ENCODE measurements around the gene ARID4B. TPM values are rescaled to one million over a fixed set of nuclear protein-coding genes. Genes with fewer than 3 reads are reported as not detected.
"Not testable (repeated sequence)": the region's sequence is repeated elsewhere in the genome, so short reads cannot be mapped to it uniquely, and the experiment has no call there.

ARID4B gene
- polyA plus RNA-seq, 1 donor from 2014 or later, result 49.3 TPM

DNA sequence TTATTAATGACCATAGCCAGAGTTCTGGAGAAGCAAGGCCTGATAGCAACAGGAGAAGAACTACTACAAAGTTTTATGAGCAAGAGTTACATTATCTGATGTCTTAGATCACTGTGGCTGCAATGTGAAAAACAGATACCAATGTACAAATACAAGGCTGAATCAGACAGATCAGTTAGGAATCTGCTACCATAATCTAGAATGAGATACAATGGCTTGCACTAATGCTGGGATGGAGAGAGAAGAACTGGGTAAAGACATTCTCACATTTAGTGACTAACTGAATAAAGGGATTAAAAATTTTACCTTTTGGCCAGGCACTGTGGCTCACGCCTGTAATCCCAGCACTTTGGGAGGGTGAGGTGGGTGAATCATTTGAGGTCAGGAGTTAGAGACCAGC, 41.3 kb downstream of the ARID4B start:
- H2AFZ ChIP-seq (ENCODE audit: low read depth, low read length), result no peak overlapping the region
- H3K27me3 ChIP-seq (ENCODE audit: insufficient read depth, low read depth, low read length), result no peaks in the 10 kb centered on the region
- H4K20me1 ChIP-seq (ENCODE audit: insufficient read depth), result peaks cover 6% of the 10 kb centered on the region
- no peak overlapping the region for H3K27ac ChIP-seq (ENCODE audit: low read length)
- no peaks in the 10 kb centered on the region for H3K9me2 ChIP-seq (ENCODE audit: insufficient read depth, low read length)
- no peak overlapping the region for H3K4me3 ChIP-seq (ENCODE audit: low read length)
- H3K79me2 ChIP-seq (replicated peaks; ENCODE audit: insufficient read depth, low read length), result peaks cover 95% of the 10 kb centered on the region
- H3K9ac ChIP-seq (ENCODE audit: low read length), result no peak overlapping the region
- no peaks in the 10 kb centered on the region for H3K9me3 ChIP-seq (ENCODE audit: low read length)
- H3K4me2 ChIP-seq (ENCODE audit: low read length), result no peak overlapping the region
- H3F3A ChIP-seq (ENCODE audit: insufficient read depth, low read length, poor library complexity, severe bottlenecking), result no peaks in the 10 kb centered on the region
- TF ChIP-seq, protein P1, sequence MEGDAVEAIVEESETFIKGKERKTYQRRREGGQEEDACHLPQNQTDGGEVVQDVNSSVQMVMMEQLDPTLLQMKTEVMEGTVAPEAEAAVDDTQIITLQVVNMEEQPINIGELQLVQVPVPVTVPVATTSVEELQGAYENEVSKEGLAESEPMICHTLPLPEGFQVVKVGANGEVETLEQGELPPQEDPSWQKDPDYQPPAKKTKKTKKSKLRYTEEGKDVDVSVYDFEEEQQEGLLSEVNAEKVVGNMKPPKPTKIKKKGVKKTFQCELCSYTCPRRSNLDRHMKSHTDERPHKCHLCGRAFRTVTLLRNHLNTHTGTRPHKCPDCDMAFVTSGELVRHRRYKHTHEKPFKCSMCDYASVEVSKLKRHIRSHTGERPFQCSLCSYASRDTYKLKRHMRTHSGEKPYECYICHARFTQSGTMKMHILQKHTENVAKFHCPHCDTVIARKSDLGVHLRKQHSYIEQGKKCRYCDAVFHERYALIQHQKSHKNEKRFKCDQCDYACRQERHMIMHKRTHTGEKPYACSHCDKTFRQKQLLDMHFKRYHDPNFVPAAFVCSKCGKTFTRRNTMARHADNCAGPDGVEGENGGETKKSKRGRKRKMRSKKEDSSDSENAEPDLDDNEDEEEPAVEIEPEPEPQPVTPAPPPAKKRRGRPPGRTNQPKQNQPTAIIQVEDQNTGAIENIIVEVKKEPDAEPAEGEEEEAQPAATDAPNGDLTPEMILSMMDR (IDR thresholded peaks at IDR 0.05; ENCODE audit: poor library complexity, severe bottlenecking), result no peak
- TF ChIP-seq POLR2AphosphoS5 (IDR thresholded peaks at IDR 0.05) (no peak), TAF1 (IDR thresholded peaks at IDR 0.05; ENCODE audit: low read depth) (no peak), RAD21 (conservative IDR thresholded peaks at IDR 0.05) (no peak), EP300 (conservative IDR thresholded peaks at IDR 0.05; ENCODE audit: poor library complexity, severe bottlenecking) (no peak), EZH2 (IDR thresholded peaks at IDR 0.05; ENCODE audit: borderline replicate concordance, insufficient read depth, low read length, poor library complexity, severe bottlenecking) (no peak), SMC3 (conservative IDR thresholded peaks at IDR 0.05; ENCODE audit: poor library complexity) (no peak), MXI1 (conservative IDR thresholded peaks at IDR 0.05; ENCODE audit: poor library complexity, severe bottlenecking) (no peak)
- TF ChIP-seq, protein P2, sequence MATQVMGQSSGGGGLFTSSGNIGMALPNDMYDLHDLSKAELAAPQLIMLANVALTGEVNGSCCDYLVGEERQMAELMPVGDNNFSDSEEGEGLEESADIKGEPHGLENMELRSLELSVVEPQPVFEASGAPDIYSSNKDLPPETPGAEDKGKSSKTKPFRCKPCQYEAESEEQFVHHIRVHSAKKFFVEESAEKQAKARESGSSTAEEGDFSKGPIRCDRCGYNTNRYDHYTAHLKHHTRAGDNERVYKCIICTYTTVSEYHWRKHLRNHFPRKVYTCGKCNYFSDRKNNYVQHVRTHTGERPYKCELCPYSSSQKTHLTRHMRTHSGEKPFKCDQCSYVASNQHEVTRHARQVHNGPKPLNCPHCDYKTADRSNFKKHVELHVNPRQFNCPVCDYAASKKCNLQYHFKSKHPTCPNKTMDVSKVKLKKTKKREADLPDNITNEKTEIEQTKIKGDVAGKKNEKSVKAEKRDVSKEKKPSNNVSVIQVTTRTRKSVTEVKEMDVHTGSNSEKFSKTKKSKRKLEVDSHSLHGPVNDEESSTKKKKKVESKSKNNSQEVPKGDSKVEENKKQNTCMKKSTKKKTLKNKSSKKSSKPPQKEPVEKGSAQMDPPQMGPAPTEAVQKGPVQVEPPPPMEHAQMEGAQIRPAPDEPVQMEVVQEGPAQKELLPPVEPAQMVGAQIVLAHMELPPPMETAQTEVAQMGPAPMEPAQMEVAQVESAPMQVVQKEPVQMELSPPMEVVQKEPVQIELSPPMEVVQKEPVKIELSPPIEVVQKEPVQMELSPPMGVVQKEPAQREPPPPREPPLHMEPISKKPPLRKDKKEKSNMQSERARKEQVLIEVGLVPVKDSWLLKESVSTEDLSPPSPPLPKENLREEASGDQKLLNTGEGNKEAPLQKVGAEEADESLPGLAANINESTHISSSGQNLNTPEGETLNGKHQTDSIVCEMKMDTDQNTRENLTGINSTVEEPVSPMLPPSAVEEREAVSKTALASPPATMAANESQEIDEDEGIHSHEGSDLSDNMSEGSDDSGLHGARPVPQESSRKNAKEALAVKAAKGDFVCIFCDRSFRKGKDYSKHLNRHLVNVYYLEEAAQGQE (IDR thresholded peaks at IDR 0.05; ENCODE audit: borderline replicate concordance), result no peak
- H3K36me3 ChIP-seq (ENCODE audit: insufficient read depth, low read length), result no peaks in the 10 kb centered on the region

DNA sequence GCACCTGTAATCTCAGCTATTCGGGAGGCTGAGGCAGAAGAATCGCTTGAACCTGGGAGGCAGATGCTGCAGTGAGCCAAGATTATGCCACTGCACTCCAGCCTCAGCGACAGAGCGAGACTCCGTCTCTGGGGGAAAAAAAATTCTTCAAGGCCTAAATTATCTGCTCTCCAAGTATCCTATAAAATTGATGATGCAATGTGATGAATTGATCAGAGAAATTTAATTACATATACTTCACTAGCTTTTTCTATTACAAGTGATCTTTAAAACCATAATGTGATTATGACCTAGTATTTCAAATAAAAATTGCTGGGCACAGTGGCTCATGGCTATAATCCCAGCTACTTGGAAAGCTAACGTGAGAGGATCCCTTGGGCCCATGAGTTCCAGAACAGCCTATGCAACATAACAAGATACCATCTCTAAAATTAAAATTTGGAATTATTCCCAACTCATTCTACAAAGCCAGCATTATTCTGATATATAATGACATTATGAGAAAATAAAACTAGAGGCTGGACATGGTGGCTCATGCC, 43.7 kb downstream of the ARID4B start:
- Histone ChIP-seq H3K4me2 (ENCODE audit: low read length) (no peak overlapping the region), H3K27ac (ENCODE audit: low read length) (no peak overlapping the region), H3K4me3 (ENCODE audit: low read length) (no peak overlapping the region), H3F3A (ENCODE audit: insufficient read depth, low read length, poor library complexity, severe bottlenecking) (no peaks in the 10 kb centered on the region), H2AFZ (ENCODE audit: low read depth, low read length) (no peak overlapping the region), H3K27me3 (ENCODE audit: insufficient read depth, low read depth, low read length) (no peaks in the 10 kb centered on the region), H3K9me2 (ENCODE audit: insufficient read depth, low read length) (no peaks in the 10 kb centered on the region), H3K9me3 (ENCODE audit: low read length) (no peaks in the 10 kb centered on the region), H3K36me3 (ENCODE audit: insufficient read depth, low read length) (no peaks in the 10 kb centered on the region), H3K9ac (ENCODE audit: low read length) (no peak overlapping the region), H4K20me1 (ENCODE audit: insufficient read depth) (peaks cover 11% of the 10 kb centered on the region), H3K79me2 (replicated peaks; ENCODE audit: insufficient read depth, low read length) (peaks cover 94% of the 10 kb centered on the region)
- TF ChIP-seq MXI1 (conservative IDR thresholded peaks at IDR 0.05; ENCODE audit: poor library complexity, severe bottlenecking), result no peak
- TF ChIP-seq RAD21 (conservative IDR thresholded peaks at IDR 0.05), result no peak
- no peak for TF ChIP-seq EP300 (conservative IDR thresholded peaks at IDR 0.05; ENCODE audit: poor library complexity, severe bottlenecking)
- TF ChIP-seq, protein P2 (IDR thresholded peaks at IDR 0.05; ENCODE audit: borderline replicate concordance), result no peak
- TF ChIP-seq SMC3 (conservative IDR thresholded peaks at IDR 0.05; ENCODE audit: poor library complexity), result no peak

DNA sequence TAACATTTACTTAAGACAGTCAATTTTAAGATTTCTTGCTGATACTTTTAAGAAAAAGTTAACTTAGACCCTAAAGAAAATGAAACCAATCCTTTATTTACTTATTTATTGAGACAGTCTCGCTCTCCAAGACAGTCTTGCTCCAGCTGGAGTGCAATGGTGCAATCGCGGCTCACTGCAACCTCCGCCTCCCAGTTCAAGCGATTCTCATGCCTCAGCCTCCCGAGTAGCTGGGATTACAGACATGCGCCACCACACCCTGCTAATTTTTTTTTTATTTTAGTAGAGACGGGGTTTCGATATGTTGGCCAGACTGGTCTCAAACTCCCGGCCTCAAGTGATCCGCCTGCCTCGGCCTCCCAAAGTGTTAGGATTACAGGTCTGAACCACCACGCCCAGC, 44.3 kb downstream of the ARID4B start:
- H2AFZ ChIP-seq (ENCODE audit: low read depth, low read length); H4K20me1 ChIP-seq (ENCODE audit: insufficient read depth); H3K4me3 ChIP-seq (ENCODE audit: low read length); H3K9me3 ChIP-seq (ENCODE audit: low read length); H3K36me3 ChIP-seq (ENCODE audit: insufficient read depth, low read length); H3K9ac ChIP-seq (ENCODE audit: low read length); H3K4me2 ChIP-seq (ENCODE audit: low read length); H3K27ac ChIP-seq (ENCODE audit: low read length); H3K27me3 ChIP-seq (ENCODE audit: insufficient read depth, low read depth, low read length); H3F3A ChIP-seq (ENCODE audit: insufficient read depth, low read length, poor library complexity, severe bottlenecking); H3K9me2 ChIP-seq (ENCODE audit: insufficient read depth, low read length): not testable (repeated sequence)
- peaks cover 94% of the 10 kb centered on the region for H3K79me2 ChIP-seq (replicated peaks; ENCODE audit: insufficient read depth, low read length)

Data from neural cell (in vitro differentiated cells).